ENCODE data around the gene CLN6.
A peak's percentile ranks its signal among the peaks of the same experiment; 100 is the strongest.

CLN6 gene

DNA sequence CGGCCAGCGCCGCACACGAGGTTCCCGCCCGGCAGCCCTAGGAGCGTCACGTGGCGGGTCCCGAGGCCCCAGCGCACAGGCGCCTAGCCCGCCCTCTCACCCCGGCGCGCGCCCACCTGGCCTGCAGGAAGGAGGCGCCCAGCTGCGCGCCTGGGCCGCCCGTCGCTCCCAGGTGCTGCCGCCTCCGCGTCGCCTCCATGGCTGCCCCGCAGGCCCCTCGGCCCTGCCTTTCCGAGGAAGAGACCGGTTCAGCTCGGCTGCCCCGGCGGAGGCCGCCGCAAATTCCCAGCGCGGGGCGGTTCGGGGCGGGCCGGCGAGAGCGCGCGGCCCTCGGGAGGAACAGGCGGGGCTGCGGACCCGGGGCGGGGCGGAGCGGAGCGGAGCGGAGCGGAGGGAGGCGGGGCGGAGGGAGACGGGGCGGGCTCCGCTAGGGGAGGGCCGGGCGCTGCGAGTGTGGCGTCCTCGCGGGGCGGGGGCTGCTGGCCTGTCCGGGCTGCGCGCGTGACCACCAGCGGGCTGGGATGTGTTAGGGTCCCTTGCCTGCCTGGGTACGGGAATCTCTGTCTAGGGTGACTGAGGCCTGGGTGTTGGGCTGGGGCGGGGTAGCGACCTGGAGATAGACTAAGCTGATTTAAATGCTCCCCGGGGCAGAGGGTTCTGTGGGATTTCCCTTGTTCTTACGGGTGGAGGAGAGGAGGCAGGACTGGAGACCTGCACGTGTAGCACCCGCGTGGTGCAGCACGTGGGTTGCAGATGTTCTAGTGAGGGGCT, at the start of gene CLN6:
Gene CLN6, minus strand, starts transcription at position 343 of the 771 bp plus-strand sequence. Its CDS starts 144 bp downstream, at position 199.
- DNase-seq: peak; percentile 57 to 74

DNA sequence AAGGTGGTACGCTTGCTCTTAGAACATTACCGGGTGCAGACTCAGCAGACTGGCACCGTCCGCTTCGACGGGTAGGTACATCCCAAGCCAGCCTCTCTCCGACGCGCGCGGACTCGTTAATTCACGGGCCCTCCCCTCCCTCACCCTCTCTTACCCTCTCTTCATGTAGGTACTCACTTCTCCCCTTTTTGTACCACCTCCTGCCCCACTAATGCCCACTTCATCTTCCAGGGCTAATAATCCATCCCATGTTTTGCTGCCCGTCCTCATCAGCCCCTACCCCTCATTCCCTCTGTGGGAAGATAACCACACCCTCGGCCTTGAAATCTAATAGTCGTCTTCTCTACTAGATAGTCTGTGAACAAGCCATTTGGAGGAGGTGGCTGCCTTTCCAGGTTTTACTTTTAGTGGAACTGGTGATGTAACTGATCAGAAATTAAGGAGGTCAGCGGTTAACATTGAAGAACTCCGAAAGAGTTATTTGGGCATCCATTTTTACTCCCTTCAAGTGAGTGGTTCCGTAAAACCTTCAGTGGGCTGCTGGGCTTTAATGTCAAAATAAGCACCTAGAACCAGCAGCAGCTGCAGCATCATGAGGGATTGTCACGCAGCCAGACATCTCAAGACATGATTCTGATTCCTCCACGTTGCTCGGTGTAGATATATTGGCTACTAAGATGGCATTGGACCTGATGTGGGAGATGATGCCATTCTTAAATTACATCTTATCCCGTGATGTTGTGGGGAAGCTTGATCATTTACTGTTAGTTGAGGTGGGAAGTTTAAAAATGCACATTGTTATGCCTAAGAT, 49.3 kb upstream of the CLN6 start:
- peak in 1 of 2 experiments; percentile 42 for DNase-seq

DNA sequence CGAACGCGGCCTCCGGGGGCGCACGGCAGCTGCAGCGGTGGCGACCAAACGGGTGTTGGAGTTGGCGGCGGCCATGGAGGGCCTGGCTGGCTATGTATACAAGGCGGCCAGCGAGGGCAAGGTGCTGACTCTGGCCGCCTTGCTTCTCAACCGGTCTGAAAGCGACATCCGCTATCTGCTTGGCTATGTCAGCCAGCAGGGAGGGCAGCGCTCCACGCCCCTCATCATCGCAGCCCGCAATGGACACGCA, 48.7 kb upstream of the CLN6 start:
- DNase-seq: no peak

DNA sequence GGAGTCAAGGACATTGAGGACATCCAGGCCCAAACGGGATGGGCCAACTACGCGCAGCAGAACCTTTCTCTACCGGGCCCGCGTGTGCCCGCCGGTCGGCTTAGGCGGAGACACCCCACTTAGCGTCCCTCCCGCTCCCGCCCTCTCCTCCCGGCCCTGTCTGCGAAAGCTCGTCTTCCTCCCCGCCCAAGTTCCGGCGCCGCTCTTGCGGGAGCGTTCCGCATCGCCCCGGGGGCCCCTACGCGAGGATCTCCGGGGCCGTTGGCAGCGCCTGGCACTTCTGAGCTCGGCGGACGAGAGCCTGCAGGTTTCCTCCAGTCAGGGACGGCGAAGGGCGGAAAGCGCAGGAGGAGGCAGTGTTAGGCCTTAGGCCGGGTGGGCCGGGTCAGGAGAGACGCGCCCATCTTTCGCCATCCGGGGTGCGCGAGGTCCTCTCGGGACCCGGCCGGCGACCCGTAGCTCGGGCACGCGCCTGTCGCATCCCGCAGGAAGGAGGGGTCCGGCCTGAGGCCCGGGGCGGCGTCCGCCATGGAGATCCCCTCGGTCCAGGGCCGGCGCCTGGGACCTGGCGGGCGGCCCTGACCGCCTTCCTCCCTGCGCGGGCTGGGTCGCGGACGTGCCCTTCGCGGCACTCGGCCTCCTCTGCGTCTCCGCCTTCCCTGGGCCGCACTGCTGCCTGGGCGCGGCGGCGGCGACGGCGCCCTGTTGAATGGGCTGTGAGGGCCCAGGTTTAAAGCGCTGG, 48.2 kb upstream of the CLN6 start, which contains the start of gene FEM1B:
Gene FEM1B, plus strand, starts transcription at position 143 of the 742 bp plus-strand sequence. CDS start 673 bp downstream, outside the sequence.
- DNase-seq: peak; percentile 93 to 95

DNA sequence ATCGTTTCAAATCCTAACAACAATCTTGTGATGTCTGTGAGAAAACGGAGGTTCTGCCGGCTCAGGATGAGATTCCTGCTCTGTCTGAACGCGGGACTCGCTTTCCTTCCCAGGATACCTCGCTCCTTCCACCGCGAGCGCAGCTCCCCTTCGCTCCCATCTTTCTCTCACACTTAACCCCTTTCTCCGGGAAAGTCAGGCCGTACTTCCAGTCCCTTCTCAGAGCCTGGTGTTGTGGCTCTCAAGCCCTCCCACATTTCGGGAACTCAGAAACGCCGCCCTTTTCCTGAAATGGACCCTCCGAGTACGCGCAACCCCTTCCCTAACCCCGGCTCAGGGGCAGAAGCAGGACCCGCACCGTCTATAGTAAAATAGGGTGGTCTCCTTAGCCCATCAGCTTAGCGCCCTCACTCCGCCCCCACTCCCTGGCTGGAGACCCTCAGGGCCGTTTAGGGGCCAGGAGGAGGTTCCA, 47.6 kb upstream of the CLN6 start:
- peak; percentile 58 to 79 for DNase-seq

DNA sequence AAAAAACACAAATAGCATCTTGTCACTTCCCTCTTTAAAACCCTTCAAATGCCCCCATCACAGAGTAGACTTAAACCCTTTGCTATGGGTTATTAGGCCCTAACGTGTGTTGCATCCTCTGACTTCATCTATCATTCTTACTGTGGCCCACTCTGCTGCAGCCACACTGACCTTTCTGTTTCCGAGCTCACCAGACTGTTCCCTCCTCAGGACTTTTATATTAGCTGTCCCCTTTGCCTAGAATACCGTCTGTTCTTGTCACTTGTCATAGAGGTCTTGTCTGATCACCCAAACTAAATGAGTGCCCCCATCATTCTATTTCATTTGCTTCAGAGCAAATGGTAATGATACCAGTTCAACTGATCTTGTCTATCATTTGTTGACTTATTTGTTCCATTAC, 47.1 kb upstream of the CLN6 start:
- DNase-seq: no peak

DNA sequence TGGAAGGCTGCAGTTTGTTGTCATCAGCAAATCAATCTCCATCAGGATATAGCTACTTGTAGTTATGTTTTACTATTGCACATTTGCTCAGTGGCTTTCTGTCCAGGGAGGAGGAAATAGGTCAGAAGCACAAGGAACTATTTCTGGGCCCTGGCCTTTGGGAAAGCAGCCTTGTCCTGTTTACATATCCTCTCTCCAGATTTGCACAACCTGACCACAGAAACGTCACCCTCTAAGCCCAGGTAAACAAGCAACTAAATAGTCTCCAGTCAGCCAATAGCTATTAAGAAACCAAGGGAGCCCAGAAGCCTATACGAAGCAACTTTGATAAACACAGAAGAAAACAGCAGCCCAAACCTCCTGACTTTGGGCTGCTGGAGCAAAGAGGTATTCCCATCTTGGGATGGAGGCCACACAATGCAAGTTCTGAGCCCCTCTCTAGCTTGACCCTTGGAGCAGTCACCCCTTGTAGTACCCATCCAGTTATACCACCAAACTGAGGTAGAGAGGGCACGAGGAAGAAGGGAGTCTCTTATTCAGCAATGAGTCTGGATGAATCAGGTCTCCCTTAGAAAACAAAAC, 45.7 kb upstream of the CLN6 start:
- no peak for DNase-seq

DNA sequence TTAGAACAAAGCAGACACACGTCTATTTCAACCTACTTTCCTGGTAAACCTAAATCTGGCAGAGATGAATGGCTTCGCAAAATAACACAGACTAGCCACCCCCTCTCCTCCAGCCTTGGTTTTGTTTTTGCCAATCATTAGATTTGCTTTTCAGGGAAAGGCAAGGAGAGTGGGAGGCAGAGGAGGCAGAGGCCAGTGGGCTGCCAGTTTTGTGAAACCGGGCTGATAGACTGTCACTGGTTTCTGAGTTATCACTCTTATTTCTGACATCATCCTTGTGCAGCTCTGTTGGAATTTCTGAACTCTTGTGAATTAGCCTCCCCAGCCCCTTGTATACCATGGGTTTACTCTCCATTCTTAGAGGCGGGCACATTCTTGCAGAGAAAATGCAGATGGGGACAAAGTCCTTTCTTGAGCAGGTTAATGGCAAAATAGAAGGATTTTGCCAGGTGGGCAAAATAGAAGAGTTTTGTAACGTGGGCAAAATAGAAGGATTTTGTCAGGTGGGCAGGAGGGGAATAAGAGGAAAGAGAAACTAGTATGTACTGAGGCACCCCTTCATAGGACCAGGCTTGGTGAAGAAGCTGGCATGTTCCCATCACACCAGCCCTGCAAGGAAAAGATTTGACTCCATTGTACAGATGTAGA, 44.8 kb upstream of the CLN6 start:
- no peak for DNase-seq

DNA sequence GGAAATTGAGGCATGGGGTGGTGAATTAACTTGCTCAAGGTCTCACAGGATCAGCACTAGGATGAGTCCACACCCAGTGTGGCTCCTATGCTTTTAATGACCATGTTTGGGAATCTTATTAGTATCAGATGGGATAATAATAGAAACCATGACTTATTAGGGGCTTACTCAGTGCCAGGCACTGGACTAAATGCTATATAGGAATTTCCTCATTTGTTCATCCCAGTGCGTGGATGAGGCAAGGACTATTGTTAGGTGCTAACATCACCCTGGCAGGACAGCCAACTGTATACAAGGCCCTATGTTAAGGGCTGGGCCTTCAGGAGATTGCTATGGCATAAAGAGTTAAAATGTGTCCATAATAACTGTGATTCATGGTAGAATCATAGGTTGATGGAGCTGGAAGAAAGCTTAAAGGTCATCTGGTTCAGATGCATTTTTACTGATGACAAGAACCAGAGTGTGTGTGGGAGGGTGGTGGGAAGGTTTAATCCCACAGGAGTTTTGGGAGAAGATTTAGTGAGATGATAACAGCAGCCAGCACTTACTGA, 43.3 kb upstream of the CLN6 start:
- DNase-seq: no peak

DNA sequence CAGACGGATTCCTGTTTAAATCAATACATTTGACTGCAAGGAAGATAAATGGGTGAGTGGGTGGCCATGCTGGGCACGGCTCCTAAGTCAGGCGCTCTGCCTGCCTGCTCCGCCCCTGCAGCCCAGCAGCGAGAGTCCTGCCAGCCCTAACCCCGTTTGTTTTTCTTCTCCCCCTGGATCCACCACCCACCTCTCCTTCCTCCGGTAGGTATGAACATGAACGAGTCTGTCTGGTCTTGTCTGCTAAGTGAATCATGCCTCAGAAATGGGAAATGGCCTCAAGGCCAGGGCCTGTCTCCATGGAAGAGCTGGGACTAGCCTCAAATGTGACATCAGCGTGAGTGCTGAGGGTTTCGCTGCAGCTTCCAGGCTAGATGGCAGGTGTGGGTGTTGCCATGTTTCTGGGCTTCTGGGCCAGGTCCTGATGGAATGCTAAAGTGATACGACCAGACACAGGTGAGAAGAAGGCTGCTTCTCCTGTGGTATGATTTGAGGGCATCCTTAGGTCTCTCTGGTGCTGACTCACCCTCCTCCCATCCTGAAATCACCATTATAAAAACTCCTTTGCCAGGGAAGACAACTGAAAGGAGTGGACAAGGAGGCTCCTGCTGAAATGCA, 42.4 kb upstream of the CLN6 start:
- peak in 1 of 2 experiments; percentile 27 for DNase-seq

DNA sequence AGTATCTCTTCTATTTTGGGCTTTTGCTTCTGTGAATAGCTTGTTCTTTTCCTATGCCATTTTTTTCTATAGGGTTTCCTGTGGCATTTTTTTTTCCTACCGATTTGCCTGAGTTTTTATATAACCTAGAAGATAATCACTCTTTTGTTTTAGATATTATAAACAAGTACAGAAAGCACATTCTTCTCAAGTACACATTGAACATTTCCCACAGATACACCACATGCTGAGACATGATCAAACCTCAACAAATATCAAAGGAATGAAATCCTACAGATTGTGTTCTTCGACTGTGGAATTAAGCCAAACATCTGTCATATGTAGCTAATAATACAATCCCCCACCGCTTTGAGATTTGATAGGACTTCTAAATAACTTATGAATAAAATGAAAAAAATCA, 38.9 kb upstream of the CLN6 start:
- no peak for DNase-seq

DNA sequence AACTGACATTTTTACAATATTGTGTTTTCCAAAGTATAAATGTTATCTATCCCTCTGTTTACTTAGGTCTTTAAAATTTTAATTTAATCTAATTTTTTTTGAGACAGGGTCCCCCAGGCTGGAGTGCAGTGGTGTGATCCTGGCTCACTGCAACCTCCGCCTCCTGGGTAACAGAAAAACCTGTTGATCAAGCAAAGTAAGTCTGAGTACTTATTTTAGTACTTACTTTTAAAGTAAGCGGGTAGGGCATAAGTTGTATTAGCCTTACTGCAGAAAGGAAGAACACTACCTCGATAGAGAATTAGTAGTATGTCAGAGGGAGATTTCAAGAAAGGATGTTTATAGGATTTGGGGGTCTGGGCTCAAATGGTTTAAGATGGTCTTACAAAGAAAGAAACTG, 36.1 kb upstream of the CLN6 start:
- no peak for DNase-seq

DNA sequence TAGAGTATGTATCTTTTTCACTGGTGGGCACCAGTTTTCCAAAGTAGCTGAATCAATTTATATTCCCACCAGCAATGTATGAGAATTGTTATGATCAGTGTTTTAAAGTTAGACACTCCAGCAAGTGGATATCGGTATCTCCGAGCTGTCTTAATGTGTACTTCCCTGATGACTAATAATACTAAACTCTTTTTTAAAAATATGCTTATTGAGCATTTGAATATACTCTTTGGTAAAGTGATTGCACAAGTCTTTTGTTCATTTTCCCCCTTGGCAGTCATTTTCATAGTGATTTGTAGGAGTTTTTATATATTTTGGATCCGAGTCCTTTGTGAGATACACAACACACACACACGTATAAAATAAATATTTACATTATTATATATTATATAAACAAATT, 35.6 kb upstream of the CLN6 start:
- no peak for DNase-seq

DNA sequence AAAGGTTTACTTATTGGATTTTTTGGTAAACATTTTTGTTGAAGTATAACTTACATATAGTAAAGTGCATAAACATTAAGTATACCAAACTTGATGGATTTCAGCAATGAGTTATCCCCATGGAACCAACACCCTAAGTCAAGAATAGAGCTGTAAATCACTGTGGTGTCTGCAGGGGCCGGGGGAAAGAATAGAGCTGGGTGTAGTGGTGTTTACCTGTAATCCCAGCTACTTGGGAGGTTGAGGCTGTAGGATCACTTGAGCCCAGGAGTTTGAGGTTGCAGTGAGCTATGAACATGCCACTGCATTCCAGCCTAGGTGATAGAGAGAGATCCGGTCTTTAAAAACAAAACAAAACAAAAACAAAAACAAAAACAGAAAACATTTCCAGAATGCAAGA, 34.8 kb upstream of the CLN6 start:
- no peak for DNase-seq

DNA sequence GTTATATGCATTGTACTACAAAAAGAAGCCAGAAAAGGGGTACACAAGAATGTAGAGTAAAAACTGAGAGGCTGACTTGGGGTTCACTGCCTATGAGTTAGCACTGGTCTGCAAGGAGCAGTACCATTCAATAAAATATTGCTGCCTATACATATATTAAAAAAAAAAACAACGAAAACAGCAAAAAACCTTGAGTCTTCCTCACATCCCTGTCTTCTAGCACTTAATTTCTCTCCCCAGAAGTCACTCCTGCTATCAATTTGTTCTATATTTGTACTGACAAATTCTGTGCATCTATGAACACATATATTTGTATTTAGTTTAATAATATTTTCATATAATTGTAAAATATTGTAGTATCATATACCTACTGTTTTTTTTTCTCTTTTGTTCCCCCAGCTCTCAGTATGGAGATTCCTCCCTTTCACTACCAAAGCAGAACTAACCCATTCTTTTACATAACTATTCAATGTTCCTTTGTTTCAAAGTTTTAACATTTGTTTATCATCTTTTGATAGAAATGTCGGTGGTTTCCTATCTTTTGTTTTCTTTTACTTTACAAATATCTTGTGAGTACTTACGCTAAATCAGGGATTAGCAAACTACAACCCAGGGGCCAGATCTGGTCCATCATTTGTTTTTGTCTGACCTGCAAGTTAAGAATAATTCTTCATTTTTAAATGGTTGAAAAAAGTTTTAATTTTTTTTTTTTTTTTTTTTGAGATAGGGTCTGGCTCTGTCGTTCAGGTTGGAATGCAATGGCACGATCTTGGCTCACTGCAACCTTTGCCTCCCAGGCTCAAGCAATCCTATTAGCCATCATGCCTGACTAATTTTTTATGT, 33.2 kb upstream of the CLN6 start:
- no peak for DNase-seq

DNA sequence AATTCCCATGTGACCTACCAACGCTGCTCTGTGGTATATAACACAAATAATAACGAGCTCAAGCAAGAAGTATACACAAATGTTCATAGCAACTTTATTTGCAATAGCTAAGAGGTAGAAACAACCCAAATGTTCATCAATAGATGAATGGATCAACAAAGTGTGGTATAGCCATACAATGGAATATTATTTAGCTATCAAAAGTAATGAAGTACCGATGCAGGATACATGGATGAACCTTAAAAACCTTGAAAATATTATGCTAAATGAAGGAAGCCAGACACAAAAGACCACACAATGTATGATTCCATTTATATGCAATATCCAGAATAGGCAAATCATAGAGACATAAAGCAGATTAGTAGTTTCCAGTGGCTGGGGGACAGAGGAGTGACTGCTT, 32.5 kb upstream of the CLN6 start:
- no peak for DNase-seq

DNA sequence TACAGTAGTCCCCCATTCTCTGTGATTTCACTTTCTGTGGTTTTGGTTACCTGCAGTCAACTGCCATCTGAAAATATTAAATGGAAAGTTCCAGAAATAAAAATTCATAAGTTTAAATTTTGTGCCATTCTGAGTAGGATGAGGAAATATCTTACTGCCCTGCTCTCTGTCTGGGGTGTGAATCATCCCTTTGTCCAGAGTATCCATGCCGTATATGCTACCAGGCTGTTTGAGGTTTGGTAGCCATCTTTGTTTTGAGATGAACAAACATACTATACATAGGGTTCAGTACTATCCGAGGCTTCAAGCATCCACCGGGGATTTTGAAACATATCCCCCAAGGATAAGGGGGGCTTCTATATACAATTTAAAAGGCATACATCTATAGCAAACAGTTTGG, 31.7 kb upstream of the CLN6 start:
- DNase-seq: no peak

DNA sequence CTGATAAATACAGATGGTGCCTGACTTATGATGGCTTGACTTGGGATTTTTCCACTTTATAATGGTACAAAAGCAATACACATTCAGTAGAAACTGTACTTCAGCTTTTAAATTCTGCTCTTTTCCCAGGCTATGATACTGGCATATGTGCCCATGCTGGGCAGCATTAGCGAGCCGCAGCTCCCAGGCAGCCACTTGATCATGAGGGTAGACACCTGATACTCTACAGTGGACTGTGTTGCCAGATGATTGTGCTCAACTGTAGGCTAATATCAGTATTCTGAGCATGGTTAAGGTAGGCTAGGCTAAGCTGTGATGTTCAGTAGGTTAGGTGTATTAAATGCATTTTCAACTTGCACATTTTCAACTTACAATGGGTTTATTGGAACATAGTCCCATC, 30.4 kb upstream of the CLN6 start:
- no peak for DNase-seq

DNA sequence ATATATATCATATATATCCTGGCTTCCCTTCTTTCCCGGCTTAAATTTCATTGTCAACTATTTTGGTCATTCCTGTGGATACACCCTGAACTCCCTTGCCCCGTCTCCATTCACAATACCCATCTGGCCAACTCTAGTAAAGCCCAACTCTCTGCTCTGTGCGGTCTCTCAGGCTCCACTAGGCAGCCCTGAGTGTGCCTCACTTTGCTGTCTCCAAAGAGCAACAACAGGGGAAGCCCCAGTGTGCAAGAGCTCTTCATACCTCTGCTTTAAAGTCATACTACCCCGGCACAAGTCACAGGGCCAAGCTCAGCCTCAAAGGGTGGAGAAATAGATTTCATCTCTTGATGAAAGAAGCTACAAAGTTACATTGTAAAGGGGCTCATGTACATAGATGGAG, 29.2 kb upstream of the CLN6 start:
- no peak for DNase-seq

DNA sequence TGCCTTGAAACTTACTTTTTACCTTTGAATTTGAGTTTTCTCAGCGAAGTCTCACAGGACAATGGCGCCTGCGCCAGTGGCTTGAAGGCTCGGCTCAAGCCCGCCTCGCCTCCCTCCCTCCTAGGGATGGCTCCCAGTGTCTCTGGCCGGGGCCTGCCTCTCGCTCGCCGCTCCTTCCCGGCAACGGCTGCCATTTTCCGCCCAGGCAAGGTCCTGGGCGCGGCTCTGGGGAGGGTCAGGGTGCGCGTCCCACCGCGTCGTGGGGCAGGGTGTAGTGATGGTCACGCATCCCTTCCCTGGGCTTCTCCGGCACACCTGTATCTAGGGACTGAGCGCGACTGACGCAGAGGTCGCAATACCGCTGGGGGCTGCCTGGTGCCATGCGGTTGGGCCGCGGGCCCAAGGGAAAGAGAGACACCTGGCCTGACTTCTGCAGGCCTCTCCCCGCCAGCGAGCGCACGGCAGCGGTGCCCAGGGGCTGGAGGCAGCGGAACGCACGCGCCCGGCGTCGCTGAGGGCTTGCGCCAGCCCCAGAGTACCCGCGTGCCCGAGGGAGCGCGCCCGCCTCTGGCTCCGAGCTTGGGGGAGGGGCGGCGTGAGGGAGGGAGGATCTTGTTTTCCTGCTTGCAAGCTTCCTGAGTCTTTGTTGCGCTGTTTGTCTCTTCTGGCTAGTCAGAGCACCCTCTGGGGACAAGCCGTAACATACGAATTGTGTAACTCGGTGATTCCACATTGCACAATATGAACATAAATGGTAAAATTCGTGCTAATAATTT, 27.3 kb upstream of the CLN6 start:
- DNase-seq: peak; percentile 31 to 63

Data from SW 1271 (cell line).